GM18861 (cell line): ENCODE results near the gene GPR42.
A peak's percentile ranks its signal among the peaks of the same experiment; 100 is the strongest.
"Not testable (repeated sequence)": the region's sequence is repeated elsewhere in the genome, so short reads cannot be mapped to it uniquely, and the experiment has no call there.

Source experiments
- ATAC-seq: cut with Tn5 transposase; IDR thresholded peaks from one replicate; pipeline ENCODE4 v1.9.1; 2021; ENCODE audit not compliant: unreplicated experiment

GPR42 gene

GRCh38 chr19:35346193-35347052, 24.4 kb upstream of the GPR42 start:
- no peak for ATAC-seq

- ATAC-seq = peak; percentile 50
These were observed 23.5 kb upstream of the GPR42 start, which contains the start of gene FFAR1 for GRCh38 chr19:35347171-35347929. Gene FFAR1 (plus strand): TSS chr19:35347902. CDS start chr19:35351552, 3,650 bp downstream.

- ATAC-seq = no peak
These were observed 23.0 kb upstream of the GPR42 start for GRCh38 chr19:35347930-35348298.

GRCh38 chr19:35348911-35349611, 21.8 kb upstream of the GPR42 start:
- no peak for ATAC-seq

GRCh38 chr19:35349614-35350521, 21.0 kb upstream of the GPR42 start:
- no peak for ATAC-seq

GRCh38 chr19:35350591-35350990, 20.3 kb upstream of the GPR42 start:
- no peak for ATAC-seq

GRCh38 chr19:35351411-35352176, 19.3 kb upstream of the GPR42 start:
- ATAC-seq = no peak

- no peak for ATAC-seq
These were observed 18.8 kb upstream of the GPR42 start for GRCh38 chr19:35352177-35352447.

GRCh38 chr19:35352448-35353304, 18.2 kb upstream of the GPR42 start:
- ATAC-seq = no peak

GRCh38 chr19:35353635-35354034, 17.2 kb upstream of the GPR42 start:
- ATAC-seq = no peak

GRCh38 chr19:35354898-35355297, 16.0 kb upstream of the GPR42 start:
- no peak for ATAC-seq

- ATAC-seq = no peak
These were observed 14.9 kb upstream of the GPR42 start for GRCh38 chr19:35355791-35356460.

- no peak for ATAC-seq
These were observed 12.8 kb upstream of the GPR42 start, which contains the start of gene FFAR3 for GRCh38 chr19:35357867-35358573. Gene FFAR3 (plus strand): TSS chr19:35358460. CDS start chr19:35358891, 431 bp downstream.

GRCh38 chr19:35358834-35359233, 12.0 kb upstream of the GPR42 start:
- ATAC-seq = not testable (repeated sequence)

GRCh38 chr19:35359395-35359794, 11.5 kb upstream of the GPR42 start:
- not testable (repeated sequence) for ATAC-seq

GRCh38 chr19:35360081-35360480, 10.8 kb upstream of the GPR42 start:
- not testable (repeated sequence) for ATAC-seq

GRCh38 chr19:35360880-35361420, 9.9 kb upstream of the GPR42 start:
- no peak for ATAC-seq
